GM19372 (cell line): Measurements from ENCODE around the gene JARID2.

Experiments used
- ATAC-seq: cut with Tn5 transposase; IDR thresholded peaks from one replicate; pipeline ENCODE4 v1.9.1; 2021; ENCODE audit warnings: mild to moderate bottlenecking, low read depth, moderate library complexity; ENCODE audit not compliant: unreplicated experiment

The JARID2 gene

GRCh38 chr6:15329197-15329671 is 83.4 kb downstream of the JARID2 start:
- no peak for ATAC-seq

DNA sequence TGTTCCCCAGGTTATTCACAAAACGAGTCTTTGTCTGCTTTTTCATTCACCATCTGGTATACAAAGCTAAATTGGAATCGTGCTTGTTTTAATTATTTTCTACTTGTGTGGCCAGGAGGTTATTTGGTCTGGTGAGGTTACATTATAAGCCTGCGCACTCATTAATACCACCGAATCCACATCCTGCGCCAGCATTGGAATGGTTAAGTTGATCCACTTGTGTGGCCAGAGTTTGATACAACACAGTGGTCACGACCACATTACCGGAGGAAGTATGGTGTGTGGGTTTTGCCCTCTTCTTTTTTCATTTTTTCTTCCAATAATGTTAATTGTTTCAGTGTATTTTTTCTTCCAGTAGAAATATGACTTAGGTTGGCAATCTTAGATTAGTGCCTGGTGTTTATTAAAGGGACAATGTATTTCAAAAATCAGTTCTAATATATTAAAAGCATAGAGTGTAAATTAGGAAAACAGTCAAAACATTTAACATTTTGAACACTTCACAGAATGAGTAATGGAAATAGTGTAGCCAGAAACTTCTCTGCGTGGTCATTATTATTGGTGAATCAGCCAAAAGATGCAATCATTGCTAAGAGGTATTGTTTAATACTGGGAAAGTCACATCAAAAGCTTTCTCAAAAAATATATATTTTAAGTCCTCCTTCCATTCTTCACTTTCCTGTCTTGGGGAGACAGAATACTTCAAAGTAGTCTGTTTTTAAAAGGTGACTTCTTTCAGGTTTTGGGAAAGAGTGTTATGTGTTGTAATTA is 84.5 kb downstream of the JARID2 start:
- ATAC-seq = no peak

GRCh38 chr6:15331143-15331542 is 85.3 kb downstream of the JARID2 start:
- ATAC-seq = no peak

- ATAC-seq = no peak
Measured at GRCh38 chr6:15331629-15332251, 85.9 kb downstream of the JARID2 start.

- ATAC-seq = no peak
Measured at GRCh38 chr6:15332446-15332845, 86.6 kb downstream of the JARID2 start.

GRCh38 chr6:15335385-15335784 is 89.5 kb downstream of the JARID2 start:
- no peak for ATAC-seq

DNA sequence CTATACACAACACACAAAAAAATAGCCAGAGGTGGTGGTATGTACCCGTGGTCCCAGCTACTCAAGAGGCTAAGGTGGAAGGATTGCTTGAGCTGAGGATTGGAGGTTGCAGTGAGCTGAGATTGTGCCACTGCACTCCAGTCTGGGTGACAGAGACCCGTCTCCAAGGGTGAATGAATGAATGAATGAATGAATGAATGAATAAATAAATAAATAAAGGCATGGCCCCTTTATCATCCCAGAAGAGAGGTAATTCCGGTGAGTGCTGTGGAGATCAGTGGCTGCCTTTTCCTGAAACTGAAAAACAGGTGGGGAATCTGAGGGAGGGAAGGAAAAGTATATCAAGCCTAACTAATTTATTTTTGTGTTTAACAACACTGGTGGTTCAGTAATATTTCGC is 90.0 kb downstream of the JARID2 start:
- ATAC-seq = no peak

DNA sequence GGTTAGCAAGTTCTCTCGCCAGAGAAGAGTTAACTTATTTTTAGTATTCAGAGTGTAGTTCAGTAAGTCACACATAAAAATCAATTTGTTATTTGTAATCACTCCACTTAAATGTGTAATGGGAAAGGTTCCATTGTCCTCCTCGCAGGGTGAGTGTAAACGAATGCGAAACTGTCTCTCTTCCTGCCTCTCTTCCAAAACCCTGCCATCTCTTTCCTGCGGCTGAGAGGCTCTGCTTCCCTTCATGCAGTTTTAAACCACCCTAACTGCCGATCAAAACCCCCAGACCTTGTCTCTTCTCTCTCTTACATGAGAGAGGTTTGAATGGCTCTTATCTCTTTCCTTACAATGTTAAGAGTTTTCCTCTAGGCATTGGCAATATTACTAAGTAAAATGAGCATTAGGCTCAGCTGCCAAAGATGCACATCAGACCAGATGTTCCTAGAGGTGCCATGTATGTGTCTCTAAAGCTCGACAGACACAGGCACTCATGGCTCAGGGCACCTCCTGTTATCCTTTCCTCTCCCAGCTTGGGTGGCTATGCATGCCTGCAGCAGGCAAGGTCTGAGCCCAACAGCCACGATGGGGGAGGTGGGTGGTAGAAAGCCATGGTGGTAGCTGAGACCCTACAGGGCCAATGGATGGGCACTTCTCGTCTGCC is 91.2 kb downstream of the JARID2 start:
- ATAC-seq = no peak

GRCh38 chr6:15337582-15337981 is 91.7 kb downstream of the JARID2 start:
- ATAC-seq = no peak

- ATAC-seq = no peak
Measured at GRCh38 chr6:15338476-15338875, 92.6 kb downstream of the JARID2 start.

DNA sequence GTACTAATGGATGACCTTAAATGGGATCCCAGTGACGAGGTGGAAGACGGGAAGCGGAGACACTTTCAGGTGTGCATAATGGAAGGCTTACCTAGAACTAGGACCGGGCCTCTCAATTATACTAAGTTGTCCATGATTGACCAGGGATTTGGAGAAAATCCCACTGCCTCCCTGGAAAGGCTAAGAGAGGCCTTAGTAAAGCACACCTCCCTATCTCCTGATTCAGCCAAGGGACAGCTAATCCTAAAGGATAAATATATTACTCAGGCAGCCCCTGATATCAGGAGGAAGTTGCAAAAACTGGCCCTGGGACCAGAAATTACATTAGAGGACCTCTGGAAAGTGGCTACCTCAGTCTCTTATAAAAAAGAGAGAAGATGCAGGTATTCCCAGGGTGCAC is 93.2 kb downstream of the JARID2 start:
- ATAC-seq = no peak

DNA sequence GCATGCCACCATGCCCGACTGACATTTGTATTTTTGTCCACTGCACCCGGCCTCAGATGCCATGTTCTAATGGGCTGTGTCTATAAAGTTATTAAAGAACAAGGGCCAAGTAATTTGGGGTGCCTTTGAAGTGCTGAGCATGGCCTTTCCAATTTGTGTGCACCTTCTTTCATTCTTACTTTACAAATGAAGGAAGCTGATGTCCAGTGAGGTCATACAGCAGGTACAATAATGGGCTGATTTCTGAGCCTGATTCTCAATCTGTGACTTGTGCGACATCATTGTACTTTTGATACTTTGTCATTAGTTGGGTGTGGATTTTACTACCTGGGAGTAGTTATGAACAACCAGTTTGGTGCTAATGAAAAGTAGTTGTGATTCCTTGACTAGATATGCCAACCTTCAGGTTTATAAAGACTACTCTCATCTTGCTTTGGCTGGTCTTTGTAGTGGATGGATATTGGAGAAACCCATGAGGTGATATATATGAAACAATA is 94.3 kb downstream of the JARID2 start:
- ATAC-seq = no peak

GRCh38 chr6:15340775-15341174 is 94.9 kb downstream of the JARID2 start:
- ATAC-seq = no peak

- no peak for ATAC-seq
Measured at GRCh38 chr6:15341311-15342001, 95.6 kb downstream of the JARID2 start.

DNA sequence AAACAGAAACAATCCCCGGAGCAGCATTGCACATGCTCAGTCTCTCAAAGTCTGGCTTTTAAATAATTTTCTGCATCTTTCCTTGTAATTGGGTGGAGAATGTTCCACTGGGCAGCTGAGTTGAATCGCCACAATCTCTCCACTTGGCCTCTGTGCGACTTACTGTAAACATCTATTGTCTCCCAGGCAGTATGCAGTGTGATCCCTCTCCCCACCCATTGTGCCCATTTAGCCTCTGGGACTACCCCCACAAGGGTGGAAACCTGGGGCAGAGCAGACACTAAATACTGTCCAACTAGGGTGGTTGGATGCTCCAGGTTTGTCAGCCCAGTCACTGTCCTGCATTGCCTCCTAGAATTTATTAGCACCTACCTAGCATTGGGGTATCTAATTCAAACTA is 96.2 kb downstream of the JARID2 start:
- no peak for ATAC-seq

DNA sequence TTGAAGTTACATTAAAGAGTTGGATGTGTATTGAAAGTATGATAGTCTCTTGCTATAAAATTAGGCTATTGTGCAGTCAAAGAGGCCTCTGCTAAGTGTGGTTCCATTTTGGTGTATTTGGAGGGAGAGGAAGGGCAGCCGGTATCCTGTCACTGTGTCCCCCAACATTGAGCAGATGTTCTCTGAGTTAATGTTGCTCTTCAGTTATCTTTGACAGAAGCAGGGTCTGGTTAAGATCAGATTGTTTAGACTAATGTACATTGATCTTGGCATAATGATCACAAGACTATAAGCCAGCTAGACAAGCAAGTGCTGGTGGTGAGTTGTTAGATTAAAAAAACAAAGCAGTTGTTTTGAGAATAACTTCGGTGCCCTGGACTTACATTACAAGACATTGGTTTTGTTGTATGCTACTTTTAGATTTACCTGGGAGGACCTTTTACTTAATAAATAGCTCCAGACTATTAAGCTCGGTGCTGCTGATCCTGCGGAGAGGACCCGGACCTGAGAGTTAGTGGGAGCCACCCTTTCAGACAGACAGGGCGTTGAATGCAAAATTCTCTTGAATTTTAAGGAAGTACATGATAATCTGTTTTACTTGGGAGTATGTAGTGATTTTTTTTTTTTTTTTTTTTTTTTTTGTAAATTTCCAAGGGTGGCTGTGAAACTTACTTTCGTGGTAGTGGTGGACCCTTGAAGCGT is 97.8 kb downstream of the JARID2 start:
- no peak for ATAC-seq

- ATAC-seq = no peak
Measured at GRCh38 chr6:15344192-15344519, 98.3 kb downstream of the JARID2 start.

- ATAC-seq = no peak
Measured at GRCh38 chr6:15344831-15345230, 99.0 kb downstream of the JARID2 start.

GRCh38 chr6:15346315-15346714 is 100.4 kb downstream of the JARID2 start:
- no peak for ATAC-seq

DNA sequence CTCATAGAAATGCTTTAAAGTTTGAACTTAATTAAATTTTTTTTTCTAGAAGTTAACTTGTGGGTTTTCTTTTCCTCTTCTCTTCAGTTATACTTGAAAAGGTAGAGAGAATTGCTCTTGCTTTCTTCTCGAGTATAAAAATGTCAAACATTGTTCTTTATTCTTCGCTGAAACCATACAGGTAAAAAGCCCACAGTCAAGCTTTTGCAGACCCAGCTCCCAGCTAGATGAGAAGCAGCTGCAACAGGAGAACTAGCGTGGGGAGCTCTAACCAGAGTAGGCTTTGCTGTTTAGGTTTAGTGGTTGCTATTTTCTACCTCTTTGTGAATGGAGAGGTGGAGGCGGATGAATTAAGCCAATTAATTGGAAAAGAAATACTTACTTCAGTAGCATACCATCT is 102.7 kb downstream of the JARID2 start:
- no peak for ATAC-seq
